ENCODE results near the gene NEK2. TPM values are rescaled to one million over a fixed set of nuclear protein-coding genes. Genes with fewer than 3 reads are reported as not detected.

The NEK2 gene
- total RNA-seq, 1 experiment from 2014 or later: 45.7 TPM

DNA sequence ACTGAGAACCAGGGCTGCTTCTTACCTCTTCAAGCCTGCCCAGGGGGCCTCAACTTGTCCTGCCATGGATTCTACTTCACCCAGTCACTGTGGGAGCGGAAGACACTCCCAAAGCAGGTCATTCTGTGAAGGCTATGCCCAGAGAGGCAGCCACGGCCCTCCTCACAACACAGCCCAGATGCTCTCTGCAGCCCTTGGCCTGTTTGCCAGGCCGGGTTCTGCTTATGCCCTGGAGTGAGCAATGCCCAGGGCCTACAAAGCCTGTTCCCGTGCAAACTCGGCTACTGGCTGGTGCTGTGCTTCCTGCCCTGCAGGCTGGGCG is 62.7 kb downstream of the NEK2 start:
- Histone ChIP-seq H3K36me3 (ENCODE audit: insufficient read depth, low read length, poor library complexity, severe bottlenecking) (no peaks in the 10 kb centered on the region), H3K4me3 (ENCODE audit: low read depth, low read length, poor library complexity, severe bottlenecking) (no peak overlapping the region), H3K4me1 (ENCODE audit: insufficient read depth, low read length, poor library complexity, severe bottlenecking) (no peaks in the 10 kb centered on the region), H3K27ac (ENCODE audit: low read depth, low read length, poor library complexity, severe bottlenecking) (no peak overlapping the region), H3K9me3 (ENCODE audit: low read depth, low read length, poor library complexity, severe bottlenecking) (no peaks in the 10 kb centered on the region), H3K27me3 (replicated peaks; ENCODE audit: insufficient read depth, low read depth, low read length, poor library complexity) (no peaks in the 10 kb centered on the region)
- no TSS peak for BruUV-seq (replicated peaks)
- TF ChIP-seq, protein P1, sequence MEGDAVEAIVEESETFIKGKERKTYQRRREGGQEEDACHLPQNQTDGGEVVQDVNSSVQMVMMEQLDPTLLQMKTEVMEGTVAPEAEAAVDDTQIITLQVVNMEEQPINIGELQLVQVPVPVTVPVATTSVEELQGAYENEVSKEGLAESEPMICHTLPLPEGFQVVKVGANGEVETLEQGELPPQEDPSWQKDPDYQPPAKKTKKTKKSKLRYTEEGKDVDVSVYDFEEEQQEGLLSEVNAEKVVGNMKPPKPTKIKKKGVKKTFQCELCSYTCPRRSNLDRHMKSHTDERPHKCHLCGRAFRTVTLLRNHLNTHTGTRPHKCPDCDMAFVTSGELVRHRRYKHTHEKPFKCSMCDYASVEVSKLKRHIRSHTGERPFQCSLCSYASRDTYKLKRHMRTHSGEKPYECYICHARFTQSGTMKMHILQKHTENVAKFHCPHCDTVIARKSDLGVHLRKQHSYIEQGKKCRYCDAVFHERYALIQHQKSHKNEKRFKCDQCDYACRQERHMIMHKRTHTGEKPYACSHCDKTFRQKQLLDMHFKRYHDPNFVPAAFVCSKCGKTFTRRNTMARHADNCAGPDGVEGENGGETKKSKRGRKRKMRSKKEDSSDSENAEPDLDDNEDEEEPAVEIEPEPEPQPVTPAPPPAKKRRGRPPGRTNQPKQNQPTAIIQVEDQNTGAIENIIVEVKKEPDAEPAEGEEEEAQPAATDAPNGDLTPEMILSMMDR (conservative IDR thresholded peaks at IDR 0.05; ENCODE audit: low read depth, low read length): no peak
- no peak for TF ChIP-seq EZH2 (IDR thresholded peaks at IDR 0.05; ENCODE audit: borderline replicate concordance, low read depth, low read length, poor library complexity, severe bottlenecking)
- POLR2A ChIA-PET (ENCODE audit: low non-redundant PET): no interaction called here
- intact Hi-C loops (cut with micrococcal nuclease; ENCODE audit: unreplicated experiment): no loop called here
- no peak for DNase-seq (ENCODE audit: low spot score)
- CTCF ChIA-PET: no interaction called here

Other genes starting within 250 kb of the NEK2 start
- not detected in 2 replicates for gene RD3, start 183.5 kb downstream of the NEK2 start, total RNA-seq (2021)
- gene SLC30A1, start 96.5 kb downstream of the NEK2 start, total RNA-seq (2021): 5.1 and 12.2 TPM in 2 replicates
- gene LPGAT1, start 155.1 kb upstream of the NEK2 start, total RNA-seq (2021): 34.4 and 37.5 TPM in 2 replicates